Tongue (tissue), 2 donors: Measurements from ENCODE around the gene CGB8. TPM values are rescaled to one million over a fixed set of nuclear protein-coding genes. Genes with fewer than 3 reads are reported as not detected.
A peak's percentile ranks its signal among the peaks of the same experiment; 100 is the strongest.
"Not testable (repeated sequence)": the region's sequence is repeated elsewhere in the genome, so short reads cannot be mapped to it uniquely, and the experiment has no call there.

Experiments
- DNase-seq: peaks from one replicate; pipeline ENCODE4 v3.0.0-alpha.2; 2015
- total RNA-seq: library from RNA; depleted of rRNA; stranded (reverse); fragments of >200 nt; gene quantifications from one replicate; pipeline ENCODE4 v1.2.3, GENCODE V29; 2014

CGB8 gene
- total RNA-seq, 1 donor from 2014 or later, result not detected

- not testable (repeated sequence) for DNase-seq
Measured at GRCh38 chr19:49030323-49030722, 18.6 kb downstream of the CGB8 start.

DNA sequence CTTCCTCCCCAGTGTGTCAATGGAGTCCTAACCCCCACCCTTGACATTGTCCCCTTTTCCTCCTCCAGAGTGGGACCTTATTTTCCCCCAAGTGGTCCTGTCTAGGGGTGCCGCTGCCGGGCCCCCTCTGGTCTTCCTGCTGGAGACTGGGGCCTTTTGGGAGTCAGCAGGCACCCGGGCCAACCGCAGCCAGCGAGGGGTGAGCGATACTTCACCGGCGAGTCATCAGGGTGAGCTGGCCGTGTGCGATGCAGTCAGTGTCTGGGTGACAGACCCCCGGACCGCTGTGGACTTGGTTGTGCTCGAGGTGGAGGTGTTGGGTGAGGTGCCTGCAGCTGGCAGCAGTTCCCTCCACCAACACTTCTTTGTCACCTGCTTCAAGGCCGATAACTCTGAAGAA lies 19.2 kb downstream of the CGB8 start:
- DNase-seq, result not testable (repeated sequence)

GRCh38 chr19:49028686-49029085 lies 20.2 kb downstream of the CGB8 start:
- not testable (repeated sequence) for DNase-seq

DNA sequence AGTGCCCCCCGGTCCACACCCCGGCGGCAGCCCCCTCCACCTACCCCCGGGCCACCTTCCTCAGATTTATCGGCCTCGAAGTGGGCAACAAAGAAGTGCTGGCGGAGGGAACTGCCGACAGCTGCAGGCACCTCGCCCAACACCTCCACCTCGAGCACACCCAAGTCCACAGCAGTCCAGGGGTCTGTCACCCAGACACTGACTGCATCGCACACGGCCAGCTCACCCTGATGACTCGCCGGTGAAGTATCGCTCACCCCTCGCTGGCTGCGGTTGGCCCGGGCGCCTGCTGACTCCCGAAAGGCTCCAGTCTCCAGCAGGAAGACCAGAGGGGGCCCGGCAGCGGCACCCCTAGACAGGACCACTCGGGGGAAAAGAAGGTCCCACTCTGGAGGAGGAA lies 23.3 kb downstream of the CGB8 start:
- not testable (repeated sequence) for DNase-seq

GRCh38 chr19:49025088-49025487 lies 23.8 kb downstream of the CGB8 start:
- DNase-seq, result not testable (repeated sequence)

GRCh38 chr19:49024233-49024632 lies 24.7 kb downstream of the CGB8 start, which contains the start of gene CGB3:
Gene CGB3 (minus strand): TSS chr19:49024333. CDS start chr19:49023971, 362 bp downstream.
- DNase-seq, result not testable (repeated sequence)

DNA sequence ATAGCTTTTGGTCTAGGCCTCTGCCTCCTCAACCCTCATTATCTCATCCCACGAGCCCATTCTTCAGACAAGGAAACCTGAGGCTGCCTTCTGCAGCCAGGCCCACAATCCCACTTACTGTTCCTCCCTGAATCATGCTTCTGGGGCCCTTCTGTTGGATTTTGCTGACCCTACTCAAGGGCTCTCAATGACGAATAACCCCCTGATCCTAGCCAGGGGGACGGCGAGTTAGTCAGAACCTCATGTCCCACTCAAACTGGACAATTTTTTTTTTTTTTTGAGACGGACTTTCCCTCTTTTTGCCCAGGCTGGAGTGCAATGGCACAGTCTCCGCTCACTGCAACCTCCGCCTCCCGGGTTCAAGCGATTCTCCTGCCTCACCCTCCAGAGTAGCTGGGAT lies 26.8 kb downstream of the CGB8 start:
- DNase-seq, result no peak

GRCh38 chr19:49020931-49021895 lies 27.7 kb downstream of the CGB8 start:
- no peak for DNase-seq

GRCh38 chr19:49020342-49020741 lies 28.6 kb downstream of the CGB8 start:
- no peak for DNase-seq

- DNase-seq, result peak; percentile 28
Measured at GRCh38 chr19:49019242-49019932, 29.5 kb downstream of the CGB8 start.

- not testable (repeated sequence) for DNase-seq
Measured at GRCh38 chr19:49018388-49019241, 30.3 kb downstream of the CGB8 start.

GRCh38 chr19:49017666-49018351 lies 31.1 kb downstream of the CGB8 start:
- DNase-seq, result peak; percentile 57

DNA sequence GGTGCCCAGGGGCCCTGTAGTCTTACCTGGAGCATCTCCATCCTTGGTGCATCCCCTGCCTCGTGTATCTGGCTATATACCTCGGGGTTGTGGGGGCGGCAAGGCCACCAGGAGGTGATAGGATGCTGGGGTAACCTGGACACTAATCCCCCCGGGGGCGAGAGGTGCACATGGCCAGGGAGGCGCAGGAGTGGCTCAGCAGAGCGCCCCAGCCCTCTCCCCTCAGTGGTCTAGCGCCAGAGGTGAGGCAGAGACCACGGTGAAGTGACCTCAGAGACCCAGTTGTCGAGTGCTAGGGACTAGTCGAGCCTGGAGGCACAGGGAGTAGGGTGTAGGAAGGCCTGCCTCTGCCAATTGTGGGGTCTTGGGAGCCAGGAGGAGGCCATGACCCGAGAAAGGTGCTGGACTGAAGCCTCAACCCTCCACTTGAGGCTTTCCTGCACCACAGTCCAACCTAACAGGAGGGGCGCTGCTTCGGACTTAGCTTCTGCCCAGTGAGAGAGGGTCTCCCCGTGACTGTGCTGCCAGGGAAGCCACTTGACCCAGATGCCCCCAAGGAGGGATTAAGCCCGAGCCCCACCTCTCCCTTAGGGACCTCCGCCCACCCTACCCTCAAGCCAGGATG lies 31.8 kb downstream of the CGB8 start, which contains the start of gene LHB:
Gene LHB, minus strand, starts transcription at position 51 of the 625 bp plus-strand sequence. Its CDS starts 10 bp downstream, at position 41.
- no peak for DNase-seq

DNA sequence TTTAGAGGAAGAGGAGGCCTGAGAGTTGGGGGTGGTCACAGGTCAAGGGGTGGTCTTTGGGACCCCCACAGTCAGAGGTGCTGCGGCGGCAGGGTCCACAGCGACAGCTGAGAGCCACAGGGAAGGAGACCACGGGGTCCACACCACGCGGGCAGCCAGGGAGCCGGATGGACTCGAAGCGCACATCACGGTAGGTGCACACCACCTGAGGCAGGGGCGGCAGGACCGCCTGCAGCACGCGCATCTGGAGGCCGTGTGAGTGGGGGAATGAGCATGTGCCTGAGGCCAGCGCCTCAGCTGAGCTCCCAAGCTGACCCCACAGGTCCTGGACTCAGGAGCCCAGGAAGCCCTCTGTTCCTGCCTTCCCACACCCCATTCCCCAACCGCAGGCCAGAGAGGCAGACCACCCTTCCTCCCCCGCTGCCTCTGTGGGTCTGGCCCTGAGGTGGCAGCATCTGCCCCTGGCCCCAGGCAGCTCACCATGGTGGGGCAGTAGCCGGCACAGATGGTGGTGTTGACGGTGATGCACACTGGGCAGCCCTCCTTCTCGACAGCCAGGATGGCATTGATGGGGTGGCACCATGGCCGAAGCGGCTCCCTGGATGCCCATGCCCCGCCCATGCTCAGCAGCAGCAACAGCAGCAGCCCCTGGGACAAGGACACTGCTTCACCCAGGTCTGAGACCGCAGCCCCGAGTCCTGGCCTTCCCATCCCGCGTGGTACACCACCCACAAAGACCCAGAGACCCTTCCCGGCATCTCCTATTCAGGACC lies 32.7 kb downstream of the CGB8 start:
- no peak for DNase-seq

GRCh38 chr19:49014870-49015255 lies 34.0 kb downstream of the CGB8 start:
- no peak for DNase-seq

GRCh38 chr19:49014123-49014869 lies 34.6 kb downstream of the CGB8 start:
- DNase-seq, result no peak

- DNase-seq, result no peak
Measured at GRCh38 chr19:49011194-49011593, 37.7 kb downstream of the CGB8 start.

DNA sequence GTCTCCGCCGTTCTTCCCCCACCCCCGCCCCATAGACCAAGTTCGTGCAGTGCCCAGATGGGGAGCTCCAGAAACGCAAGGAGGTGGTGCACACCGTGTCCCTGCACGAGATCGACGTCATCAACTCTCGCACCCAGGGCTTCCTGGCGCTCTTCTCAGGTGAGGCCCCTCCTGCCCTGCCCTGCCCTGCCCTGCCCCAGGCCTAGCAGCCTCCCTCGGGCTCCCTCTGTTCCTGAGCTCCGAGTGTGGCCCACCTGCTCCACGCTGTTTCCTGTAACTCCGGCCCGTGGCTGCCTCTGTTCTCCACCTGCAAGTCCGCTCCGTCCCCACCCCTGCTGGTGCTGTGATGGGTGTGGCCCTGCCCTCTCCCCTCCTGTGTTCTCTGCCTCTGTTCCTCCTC lies 38.5 kb downstream of the CGB8 start:
- DNase-seq, result no peak

GRCh38 chr19:49009828-49010227 lies 39.1 kb downstream of the CGB8 start:
- no peak for DNase-seq
